SK-N-MC (cell line): ENCODE data around the gene SLC9A7.

Source experiments
- DNase-seq: peaks from one replicate; pipeline ENCODE4 v3.0.0-alpha.2; 2011; ENCODE audit warnings: low read depth, low spot score
- H3K27ac ChIP-seq: fragments of 200-600 bp; sonication (generic); 2 replicates; pipeline ENCODE4 v1.5.1; 2016; ENCODE audit warnings: mixed run types
- H3K36me3 ChIP-seq: fragments of 200-600 bp; sonication (generic); 2 replicates; pipeline ENCODE4 v1.6.1; 2017; ENCODE audit warnings: antibody characterized with exemption, low read length, mixed read lengths; ENCODE audit not compliant: insufficient read depth
- H3K4me3 ChIP-seq: fragments of 200-600 bp; sonication (generic); 2 replicates; pipeline ENCODE4 v1.5.1; 2016
- H3K9ac ChIP-seq: fragments of 200-600 bp; sonication (generic); 2 replicates; pipeline ENCODE4 v1.8.0; 2017; ENCODE audit warnings: mixed run types, mixed read lengths; ENCODE audit not compliant: insufficient read length
- H3K9me3 ChIP-seq: fragments of 200-600 bp; sonication (generic); 2 replicates; pipeline ENCODE4 v1.6.1; 2017; ENCODE audit warnings: low read depth, mild to moderate bottlenecking, antibody characterized with exemption, low read length, moderate library complexity, mixed read lengths
- EZH2 ChIP-seq: fragments of 200-600 bp; sonication (generic); IDR thresholded peaks from one replicate; pipeline ENCODE4 v1.6.1; 2017; ENCODE audit warnings: antibody characterized with exemption
- FOXP2 ChIP-seq: optimal IDR thresholded peaks from 2 replicates; pipeline ENCODE3; 2011; ENCODE audit warnings: mild to moderate bottlenecking, moderate library complexity; ENCODE audit not compliant: insufficient read depth; ENCODE audit errors: extremely low read length, control extremely low read depth
- POLR2AphosphoS5 ChIP-seq: IDR thresholded peaks from 2 replicates; pipeline ENCODE4 v1.6.1; 2012; ENCODE audit warnings: mild to moderate bottlenecking, low read depth, low read length, borderline replicate concordance

Gene SLC9A7

DNA sequence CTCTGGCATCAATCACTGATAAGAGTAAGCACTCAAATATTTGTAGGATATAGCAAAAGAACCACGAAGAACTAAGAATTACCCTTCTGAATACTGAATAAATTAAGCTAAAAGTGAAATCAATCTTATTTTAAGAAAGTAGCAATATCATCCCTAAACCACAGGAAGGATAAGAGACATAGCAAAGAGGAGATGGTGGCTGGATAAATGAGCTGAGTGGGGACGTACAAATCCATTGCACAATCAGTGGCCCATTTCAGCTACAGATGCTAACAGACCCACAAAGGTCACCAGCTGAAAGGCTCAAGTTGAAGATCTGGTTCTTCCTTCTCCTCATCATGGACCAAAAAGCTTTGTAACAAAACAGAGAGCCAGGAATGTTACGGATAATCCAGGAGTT is 77.1 kb downstream of the SLC9A7 start:
- no peak for TF ChIP-seq EZH2
- TF ChIP-seq FOXP2: no peak
- no peak for TF ChIP-seq POLR2AphosphoS5
- no peaks in the 10 kb centered on the region for H3K36me3 ChIP-seq
- no peak for DNase-seq

DNA sequence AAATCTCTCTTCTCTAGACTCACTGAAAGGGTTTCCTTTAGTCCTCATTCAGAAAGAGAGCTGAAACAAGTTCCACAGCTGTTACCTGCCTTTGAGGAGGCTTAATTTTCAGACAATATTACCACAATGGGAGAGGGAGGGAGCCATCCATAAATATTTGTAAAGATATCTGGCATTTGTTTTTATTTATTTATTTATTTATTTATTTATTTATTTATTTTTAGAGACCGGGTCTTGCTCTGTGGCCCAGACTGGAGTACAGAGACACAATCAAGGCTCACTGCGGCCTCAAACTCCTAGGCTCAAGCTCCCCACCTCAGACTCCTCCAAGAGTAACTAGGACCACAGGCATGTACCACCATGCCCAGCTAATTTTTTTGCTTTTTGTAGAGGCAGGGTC is 80.7 kb downstream of the SLC9A7 start:
- Histone ChIP-seq H3K9me3 (no peaks in the 10 kb centered on the region), H3K9ac (no peak overlapping the region), H3K36me3 (no peaks in the 10 kb centered on the region), H3K4me3 (no peak overlapping the region), H3K27ac (no peak overlapping the region)
- DNase-seq: no peak
- TF ChIP-seq EZH2 (no peak), FOXP2 (no peak), POLR2AphosphoS5 (no peak)

More for the DNA sequence above, 77.1 kb downstream of the SLC9A7 start:
- no peak overlapping the region for H3K4me3 ChIP-seq
- H3K9me3 ChIP-seq: no peaks in the 10 kb centered on the region
- H3K27ac ChIP-seq: no peak overlapping the region
- H3K9ac ChIP-seq: no peak overlapping the region

DNA sequence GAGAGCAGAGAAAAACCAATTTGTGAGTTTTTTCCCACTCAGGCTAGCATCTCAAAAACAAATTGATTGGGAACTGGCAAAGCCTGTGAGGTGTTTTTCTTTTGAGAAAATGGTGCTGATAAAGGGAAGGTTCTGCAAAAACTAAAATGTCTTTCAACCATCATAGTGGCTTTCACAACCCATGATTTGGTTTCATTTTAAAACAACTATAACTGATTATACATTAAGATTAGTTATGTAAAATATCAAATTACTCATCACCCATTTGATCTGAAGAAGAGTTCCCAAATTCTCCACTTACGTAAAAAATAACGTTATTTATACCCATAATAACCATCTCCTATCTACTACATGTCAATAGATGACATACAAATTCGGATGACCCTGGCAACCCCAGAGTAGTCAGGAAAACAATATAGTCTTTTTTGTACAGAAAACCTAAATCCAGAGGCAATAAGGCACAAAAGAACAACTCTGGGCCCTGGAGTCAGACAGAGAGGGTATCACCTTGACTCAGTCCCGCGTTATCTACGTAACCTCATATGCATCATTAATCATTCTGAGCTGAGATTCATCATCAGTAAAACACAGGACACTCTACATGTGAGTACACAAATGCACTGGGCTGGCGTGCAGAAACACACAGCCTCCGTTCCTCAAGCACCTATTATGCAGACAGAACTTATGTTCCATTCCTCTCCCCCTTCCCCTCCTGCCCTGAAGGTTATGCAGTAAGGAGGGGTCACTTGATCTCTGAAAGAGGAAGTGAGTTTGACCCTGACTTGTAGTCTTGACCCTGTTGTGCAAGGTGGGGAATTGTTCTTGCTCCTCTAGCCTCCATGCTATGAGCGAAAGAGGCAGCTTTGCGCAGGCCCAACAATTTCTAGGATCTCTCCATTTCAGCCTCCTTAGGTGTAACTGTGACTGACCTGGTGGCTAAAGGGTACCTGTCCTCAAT is 82.2 kb downstream of the SLC9A7 start:
- TF ChIP-seq POLR2AphosphoS5: no peak
- H3K9me3 ChIP-seq: no peaks in the 10 kb centered on the region
- no peak overlapping the region for H3K27ac ChIP-seq
- H3K36me3 ChIP-seq: no peaks in the 10 kb centered on the region
- no peak for DNase-seq
- no peak overlapping the region for H3K9ac ChIP-seq
- no peak overlapping the region for H3K4me3 ChIP-seq

DNA sequence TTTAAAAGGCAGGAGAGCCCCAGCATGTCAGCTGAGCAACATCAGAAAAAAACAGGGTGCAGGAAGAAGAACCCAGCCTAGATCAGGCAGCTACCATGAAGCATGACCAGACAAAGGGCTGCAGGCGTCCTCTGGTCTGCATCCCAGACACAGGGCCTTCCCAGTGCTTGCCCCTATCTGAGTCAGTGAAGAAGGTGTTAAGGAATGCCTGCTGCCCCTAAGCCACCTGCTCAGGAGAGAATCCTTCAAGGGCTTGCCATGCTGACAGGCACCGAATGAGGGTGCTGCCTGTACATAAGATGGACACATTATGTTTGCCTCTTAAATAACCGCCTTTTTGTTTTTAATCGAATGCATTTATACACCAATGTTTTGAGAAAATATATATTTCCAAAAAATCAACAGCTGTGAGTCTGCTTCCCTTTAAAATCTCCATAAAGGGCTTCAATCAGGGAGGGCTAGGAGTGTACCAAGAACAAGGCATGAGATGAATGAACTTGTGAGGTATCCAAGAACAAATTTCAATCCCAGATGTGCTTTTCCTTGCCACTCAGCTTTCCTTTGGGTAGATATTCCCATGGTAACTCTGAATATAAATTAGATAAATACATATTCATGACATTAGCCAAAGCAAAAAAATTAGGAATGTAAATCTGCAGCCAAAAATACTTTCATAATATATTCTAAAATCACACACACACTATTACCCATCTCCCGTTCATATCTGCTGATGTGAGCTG is 85.1 kb downstream of the SLC9A7 start:
- no peak overlapping the region for H3K9ac ChIP-seq
- DNase-seq: peak; percentile 12
- no peaks in the 10 kb centered on the region for H3K36me3 ChIP-seq
- H3K27ac ChIP-seq: peak overlapping the region; percentile 64; the same call in 1 of the 2 replicates
- H3K4me3 ChIP-seq: no peak overlapping the region
- TF ChIP-seq POLR2AphosphoS5: no peak
- no peaks in the 10 kb centered on the region for H3K9me3 ChIP-seq

DNA sequence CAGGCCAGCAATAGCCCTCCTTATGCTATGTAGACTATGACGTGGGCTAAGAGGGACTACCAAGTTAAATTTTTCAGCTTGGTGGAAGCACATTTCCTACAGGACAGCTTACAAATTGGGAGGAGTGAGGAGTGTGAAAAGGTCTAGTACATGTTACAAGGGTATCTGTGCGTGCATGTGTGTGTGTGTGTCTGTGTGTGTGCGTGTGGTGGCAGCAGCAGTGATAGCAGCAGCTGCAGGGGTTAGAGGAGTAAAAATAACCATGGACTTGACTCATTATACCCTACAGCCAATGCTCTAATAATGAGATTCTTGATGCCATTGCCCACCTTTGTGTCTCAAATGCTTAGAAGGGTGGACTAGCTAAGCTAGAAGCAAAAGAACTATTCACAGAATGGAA is 88.6 kb downstream of the SLC9A7 start:
- Histone ChIP-seq H3K36me3 (no peaks in the 10 kb centered on the region), H3K4me3 (no peak overlapping the region), H3K9me3 (no peaks in the 10 kb centered on the region), H3K27ac (no peak overlapping the region), H3K9ac (no peak overlapping the region)
- DNase-seq: no peak
- no peak for TF ChIP-seq EZH2
- no peak for TF ChIP-seq FOXP2
- no peak for TF ChIP-seq POLR2AphosphoS5

DNA sequence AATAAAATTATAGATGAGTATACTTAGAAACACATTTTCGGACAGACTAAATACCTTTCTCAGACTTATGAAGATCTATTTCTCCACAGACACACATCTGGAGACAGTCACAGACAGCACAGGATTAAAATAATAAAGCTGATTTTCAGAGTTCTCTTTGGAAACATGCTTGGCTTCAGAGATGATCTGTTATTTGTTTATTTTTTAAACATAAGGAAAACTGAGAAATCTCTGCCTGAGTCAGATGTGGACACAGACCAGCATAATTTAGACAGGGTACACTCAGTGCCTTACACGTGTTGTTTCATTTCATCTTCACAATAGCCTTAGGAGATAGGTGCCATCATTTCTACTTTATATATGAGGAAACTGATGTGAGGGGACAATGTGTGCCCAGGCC is 92.1 kb downstream of the SLC9A7 start:
- H3K9ac ChIP-seq: no peak overlapping the region
- TF ChIP-seq POLR2AphosphoS5 (no peak), FOXP2 (no peak), EZH2 (no peak)
- H3K27ac ChIP-seq: no peak overlapping the region
- no peaks in the 10 kb centered on the region for H3K9me3 ChIP-seq
- H3K4me3 ChIP-seq: no peak overlapping the region
- H3K36me3 ChIP-seq: no peaks in the 10 kb centered on the region
- DNase-seq: no peak

DNA sequence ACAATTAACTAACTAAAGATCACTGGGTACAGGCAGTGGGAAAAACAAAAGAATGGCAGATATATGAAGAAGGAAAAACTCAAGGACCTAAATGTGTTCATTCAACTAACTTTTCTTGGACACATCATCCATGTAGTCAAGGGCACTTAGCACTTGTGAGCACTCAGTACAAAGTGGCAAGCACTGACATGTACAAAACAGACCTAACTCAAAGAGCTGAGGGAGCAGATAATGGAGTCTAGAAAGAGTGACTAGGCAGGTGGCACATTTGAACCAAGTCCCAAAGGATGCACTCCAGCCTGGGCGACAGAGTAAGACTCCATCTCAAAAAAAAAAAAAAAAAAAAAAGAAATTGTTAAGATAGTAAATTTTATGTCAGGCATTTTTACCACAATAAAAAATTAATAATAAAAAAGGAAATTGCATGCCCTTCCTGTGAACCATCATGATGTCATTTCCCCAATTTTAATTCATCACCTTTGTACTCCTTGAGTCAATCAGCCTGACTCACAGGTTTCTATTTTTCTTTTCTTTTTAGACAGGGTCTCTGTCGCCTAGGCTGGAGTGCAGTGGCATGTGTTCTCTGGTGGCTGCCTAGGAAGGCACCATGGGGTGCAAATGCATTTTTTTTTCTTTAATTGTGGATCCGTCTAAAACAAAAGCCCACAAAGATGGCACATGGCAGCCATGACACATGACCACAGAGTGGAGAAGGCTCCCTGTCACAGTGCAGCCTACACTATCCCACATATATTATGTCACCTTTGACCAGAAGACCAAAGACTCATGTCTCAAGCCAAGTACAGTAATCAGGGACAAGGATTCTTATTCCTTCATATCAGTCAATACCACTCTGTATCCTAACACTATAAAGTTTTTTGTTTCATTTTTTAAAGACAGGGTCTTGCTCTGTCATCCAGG is 93.4 kb downstream of the SLC9A7 start:
- H3K9me3 ChIP-seq: no peaks in the 10 kb centered on the region
- no peak overlapping the region for H3K4me3 ChIP-seq
- TF ChIP-seq POLR2AphosphoS5 (no peak), FOXP2 (no peak), EZH2 (no peak)
- DNase-seq: no peak
- no peaks in the 10 kb centered on the region for H3K36me3 ChIP-seq
- no peak overlapping the region for H3K9ac ChIP-seq
- H3K27ac ChIP-seq: no peak overlapping the region
